GM19238 (cell line): ENCODE data around the gene ITPR1.

Source experiments
- DNase-seq: peaks from one replicate; pipeline ENCODE4 v3.0.0; 2011; ENCODE audit warnings: low spot score; ENCODE audit not compliant: insufficient read length

The ITPR1 gene

DNA sequence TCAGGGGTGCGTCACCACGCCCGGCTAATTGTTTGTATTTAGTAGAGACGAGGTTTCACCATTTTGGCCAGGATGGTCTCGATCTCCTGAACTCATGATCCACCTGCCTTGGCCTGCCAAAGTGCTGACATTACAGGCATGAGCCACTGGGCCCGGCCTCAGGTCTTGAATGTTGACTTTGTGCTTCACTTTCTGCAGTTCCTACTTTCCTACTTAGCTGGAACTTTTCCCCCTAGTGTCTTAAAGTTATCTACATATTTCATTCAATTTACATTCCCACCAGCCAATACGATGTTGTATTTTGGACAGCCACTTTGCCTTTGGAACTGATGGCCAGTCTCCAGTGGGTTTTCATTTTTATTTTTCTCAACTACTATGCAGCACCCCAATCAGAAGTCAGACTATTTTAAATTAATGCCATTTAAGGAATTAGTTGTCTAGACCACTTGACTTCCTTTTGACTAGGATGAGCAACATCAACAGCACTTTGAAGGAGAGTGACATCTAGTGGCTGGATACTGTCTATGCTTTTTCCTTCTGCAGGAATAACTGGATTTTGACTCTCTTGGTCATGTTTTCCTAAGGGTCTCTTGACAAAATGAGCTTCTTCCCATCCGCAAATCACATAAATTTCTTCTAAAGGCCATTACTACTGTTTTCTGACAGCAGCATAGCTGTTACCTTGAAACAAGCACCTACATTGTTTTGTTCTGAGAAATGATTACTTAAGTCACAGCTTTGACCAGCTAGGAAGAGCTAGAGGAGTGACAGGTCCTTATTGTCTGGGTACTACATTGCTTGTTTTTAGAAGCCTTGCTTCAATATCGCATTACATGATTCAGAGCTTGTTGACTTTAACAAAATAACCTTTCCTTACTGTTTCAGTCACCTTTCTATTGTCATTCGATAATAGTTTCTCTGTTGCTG, 140.2 kb downstream of the ITPR1 start:
- DNase-seq = peak; percentile 30

GRCh38 chr3:4634894-4635293, 141.7 kb downstream of the ITPR1 start:
- no peak for DNase-seq

DNA sequence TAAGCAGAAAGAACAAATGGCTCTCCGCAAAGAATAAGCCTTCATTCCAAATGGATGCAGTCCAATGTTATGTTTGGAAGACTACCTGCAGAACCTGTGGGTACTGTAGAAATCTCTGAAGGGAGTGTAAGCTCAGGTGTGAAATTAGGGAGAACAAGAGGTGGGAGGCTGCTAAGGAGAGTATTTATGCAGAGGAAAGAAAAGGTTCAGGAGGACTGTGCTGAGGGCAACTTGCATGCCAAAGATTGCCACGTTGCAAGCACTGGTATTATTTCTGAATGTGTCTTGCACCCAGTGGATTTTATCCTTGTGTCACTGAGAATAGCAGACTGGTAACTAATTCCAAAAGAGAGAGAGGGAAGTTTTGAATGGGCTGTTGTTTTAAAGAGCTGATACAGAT, 144.1 kb downstream of the ITPR1 start:
- no peak for DNase-seq

GRCh38 chr3:4641863-4642563, 148.9 kb downstream of the ITPR1 start:
- no peak for DNase-seq

DNA sequence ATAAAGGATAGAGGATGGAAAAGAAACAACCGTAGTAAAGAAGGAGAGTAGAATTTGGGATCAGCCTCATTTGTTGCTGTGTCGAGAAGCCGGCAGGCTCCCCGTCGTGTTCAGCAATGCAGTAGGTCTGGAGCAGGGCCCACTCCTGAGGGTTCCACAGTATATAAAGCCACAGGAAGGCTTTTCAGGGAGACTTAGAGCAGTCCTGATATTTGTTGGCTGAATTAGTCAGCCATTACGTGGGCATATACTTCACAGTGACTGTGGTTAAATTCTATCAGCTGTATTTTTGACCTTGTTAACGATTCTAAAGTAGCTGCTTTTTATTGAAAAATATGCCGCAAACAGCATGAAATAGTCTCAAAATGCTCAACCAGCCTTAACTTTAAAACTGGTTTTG, 149.5 kb downstream of the ITPR1 start:
- DNase-seq = no peak

GRCh38 chr3:4643904-4644547, 150.9 kb downstream of the ITPR1 start:
- DNase-seq = no peak

GRCh38 chr3:4644951-4645350, 151.8 kb downstream of the ITPR1 start:
- DNase-seq = no peak

- DNase-seq = no peak
These were observed 152.3 kb downstream of the ITPR1 start for GRCh38 chr3:4645468-4645867.

DNA sequence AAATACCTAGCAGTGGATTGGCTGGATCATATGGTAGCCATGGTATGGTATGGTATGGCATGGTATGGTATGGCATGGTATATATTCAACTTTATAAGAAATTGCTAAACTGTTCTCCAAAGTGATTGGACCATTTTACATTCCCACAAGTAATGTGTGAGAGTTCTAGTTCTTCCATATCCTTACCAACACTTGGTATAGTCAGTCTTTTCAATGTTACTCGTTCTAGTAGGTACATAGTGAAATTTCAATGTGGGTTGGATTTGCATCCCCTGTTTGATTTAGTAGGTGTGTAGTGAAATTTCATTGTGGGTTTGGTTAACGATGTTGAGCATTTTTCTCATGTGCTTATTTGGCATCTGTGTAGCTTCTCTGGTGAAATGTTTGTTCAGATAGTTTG, 154.3 kb downstream of the ITPR1 start:
- no peak for DNase-seq

DNA sequence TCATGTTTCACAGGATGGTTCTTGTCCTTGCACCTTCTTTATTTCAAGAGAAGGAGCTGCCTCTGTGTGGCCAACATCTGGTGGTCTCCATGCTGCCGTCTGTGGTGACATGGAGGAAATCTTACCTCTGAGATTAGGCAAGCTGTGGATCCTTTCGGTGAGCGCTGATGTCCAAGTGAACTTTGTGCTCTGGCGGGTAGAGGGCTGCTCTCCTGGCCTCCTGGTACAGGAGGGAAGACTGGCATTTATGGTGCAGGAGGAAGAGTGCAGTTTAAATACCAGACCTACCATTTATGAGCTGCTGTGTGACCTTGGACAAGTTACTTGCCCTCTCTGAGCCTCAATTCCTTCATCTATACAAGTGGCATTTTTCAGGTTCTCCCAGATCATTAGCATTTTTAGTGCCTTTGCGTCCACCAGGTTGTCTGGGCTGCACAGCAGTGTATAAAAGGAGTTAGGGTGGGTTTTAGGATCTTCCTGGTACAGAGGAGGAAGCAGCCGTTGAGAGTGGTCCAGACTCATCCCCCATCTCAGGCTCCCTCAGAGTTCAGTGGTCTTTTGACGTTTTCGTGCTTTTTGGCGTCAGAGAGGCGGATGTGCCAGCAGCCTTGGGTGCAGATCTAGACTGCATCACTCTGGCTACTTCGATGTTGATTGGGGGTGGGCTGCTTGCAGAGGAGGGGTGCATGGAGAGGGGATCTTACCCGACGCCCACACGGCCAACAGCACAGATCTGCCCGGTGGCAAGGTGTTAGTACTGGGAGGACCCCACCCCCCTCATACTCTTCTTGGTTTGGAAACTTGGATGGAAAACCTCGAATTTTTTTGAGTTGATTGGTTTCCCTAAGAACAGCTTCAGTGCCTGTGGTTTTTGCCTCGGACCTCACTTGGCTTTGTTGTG, 162.2 kb downstream of the ITPR1 start:
- DNase-seq = no peak

DNA sequence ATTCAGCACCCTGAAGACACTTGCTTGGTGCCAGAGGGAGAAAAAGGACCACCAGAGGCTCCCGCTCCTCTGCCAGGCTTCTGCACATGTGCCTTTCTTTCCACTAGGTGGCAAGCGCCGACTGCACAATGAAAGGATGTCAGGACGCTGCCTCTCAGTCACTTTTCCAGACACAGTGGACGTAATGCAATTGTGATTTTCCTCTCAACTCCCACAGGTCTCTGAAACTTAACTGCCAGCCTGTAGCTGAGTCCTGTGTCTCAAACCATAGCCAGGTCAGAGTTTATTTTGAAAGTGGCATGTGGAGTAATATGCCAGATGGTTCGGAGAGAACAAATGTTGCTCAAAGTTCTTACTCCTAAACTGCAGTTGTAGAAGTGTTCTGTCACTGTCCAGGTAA, 162.9 kb downstream of the ITPR1 start:
- no peak for DNase-seq

GRCh38 chr3:4656626-4657328, 163.6 kb downstream of the ITPR1 start:
- no peak for DNase-seq

DNA sequence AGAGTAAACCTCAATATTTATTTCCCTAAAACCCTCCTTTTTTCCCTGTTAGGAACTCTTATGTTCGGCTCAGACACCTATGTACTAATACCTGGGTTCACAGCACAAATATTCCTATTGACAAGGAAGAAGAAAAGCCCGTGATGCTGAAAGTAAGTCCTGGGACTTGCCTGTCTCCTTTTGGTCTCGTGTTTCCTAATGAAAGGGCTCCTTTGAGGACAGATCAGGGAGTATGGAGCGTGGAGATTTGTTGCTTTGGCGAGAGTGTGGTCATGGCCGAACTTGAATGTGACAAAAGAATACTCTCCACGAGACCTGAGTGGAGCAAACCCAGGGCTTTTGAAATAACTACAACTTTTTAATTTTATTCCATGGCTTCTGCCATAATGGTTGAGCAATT, 167.8 kb downstream of the ITPR1 start:
- no peak for DNase-seq

DNA sequence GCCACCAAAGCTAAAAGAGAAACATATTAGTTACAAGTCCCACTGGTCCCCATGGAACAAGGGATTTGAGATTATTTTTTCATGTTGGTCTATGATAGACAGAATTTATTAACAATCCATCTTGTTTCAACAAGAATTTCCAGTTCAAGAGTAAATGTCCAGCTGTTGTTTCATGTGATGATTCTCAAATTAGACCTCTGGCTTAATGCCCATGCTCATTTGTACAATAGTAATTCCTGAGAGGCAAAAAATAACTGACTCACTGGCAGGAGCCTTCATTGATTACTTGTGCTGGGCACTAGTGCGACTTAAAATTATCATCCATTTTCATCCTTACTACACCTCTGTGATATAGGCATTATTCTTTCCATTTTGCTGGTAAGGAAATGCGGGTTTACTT, 171.3 kb downstream of the ITPR1 start:
- DNase-seq = no peak

DNA sequence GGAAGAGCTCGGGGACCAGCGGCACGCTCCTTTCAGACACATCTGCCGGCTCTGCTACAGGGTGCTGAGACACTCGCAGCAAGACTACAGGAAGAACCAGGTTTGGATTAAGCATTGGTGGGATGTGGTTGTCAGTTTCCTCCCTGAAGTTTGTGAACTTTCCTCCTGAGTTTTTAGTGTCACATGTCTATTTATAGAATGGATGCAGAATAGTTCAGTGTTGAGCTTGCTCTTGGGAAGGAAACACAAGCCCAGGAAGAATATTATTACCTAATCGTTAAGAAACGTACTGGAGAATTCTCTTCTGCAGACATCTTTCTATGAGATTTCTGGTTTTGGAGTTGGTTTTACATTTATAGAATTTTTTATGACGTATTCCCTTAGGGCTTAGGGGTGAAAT, 172.0 kb downstream of the ITPR1 start:
- no peak for DNase-seq

GRCh38 chr3:4666071-4666470, 172.9 kb downstream of the ITPR1 start:
- no peak for DNase-seq

DNA sequence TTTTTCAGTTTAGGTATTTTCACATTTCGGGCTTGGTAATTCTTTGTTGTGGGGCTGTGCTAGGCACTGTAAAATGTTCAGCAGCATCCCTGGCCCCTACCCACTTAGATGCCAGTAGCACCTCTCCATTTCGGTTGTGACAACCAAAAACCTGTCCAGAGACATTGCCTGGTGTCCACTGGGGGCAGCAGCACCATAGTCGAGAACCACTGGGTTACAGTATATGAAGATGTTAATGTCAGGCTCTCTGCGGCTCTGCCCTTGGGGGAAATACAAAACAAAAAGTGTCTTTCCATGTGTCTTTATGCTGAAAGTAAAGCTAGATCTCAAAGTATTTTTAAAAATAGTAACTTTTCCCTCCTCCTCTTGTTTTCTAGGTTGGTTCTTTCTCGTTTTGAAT, 177.2 kb downstream of the ITPR1 start:
- DNase-seq = no peak

GRCh38 chr3:4672725-4673275, 179.7 kb downstream of the ITPR1 start:
- no peak for DNase-seq

DNA sequence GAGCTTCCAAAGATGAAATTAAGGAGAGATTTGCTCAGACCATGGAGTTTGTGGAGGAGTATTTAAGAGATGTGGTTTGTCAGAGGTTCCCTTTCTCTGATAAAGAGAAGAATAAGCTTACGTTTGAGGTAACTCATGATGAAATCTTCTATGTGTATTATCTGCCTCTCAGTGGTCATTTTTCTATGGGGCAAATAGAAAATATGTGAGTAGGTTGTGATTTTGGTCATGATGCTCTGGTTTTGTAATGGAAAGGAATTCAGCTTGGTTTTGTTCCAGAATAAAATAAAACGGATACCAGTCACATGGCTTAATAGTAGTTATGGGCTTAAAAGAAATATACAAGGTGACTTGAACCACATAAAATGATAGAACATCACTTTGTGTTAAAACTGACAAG, 181.1 kb downstream of the ITPR1 start:
- DNase-seq = no peak

GRCh38 chr3:4675704-4676103, 182.6 kb downstream of the ITPR1 start:
- DNase-seq = no peak
